ENCODE measurements around the gene CLDN11. TPM values are rescaled to one million over a fixed set of nuclear protein-coding genes. Genes with fewer than 3 reads are reported as not detected.

CLDN11 gene
- total RNA-seq, 1 experiment from 2014 or later, result 12.1 TPM

DNA sequence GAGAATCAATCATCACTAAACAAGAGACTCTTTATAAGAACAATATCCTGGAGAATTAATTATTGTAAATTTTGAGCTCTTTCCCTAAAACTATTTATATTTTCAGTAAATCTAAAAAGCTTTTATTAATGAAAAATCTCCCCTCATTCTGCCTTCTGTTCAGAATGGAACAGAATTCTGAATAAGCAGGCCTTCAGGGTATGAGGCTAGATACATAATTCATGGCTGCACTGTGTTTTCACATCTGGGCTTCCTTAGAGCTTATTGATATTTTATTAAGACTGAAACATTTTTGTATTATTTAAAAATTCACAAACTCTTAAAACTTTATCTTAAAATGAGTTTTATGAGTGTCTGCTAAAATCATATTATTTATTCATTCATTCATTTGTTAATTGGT is 24.8 kb downstream of the CLDN11 start (continued):
- TF ChIP-seq ATF1 (CRISPR knock-in tag; IDR thresholded peaks at IDR 0.05), result no peak
- TF ChIP-seq, protein P1, sequence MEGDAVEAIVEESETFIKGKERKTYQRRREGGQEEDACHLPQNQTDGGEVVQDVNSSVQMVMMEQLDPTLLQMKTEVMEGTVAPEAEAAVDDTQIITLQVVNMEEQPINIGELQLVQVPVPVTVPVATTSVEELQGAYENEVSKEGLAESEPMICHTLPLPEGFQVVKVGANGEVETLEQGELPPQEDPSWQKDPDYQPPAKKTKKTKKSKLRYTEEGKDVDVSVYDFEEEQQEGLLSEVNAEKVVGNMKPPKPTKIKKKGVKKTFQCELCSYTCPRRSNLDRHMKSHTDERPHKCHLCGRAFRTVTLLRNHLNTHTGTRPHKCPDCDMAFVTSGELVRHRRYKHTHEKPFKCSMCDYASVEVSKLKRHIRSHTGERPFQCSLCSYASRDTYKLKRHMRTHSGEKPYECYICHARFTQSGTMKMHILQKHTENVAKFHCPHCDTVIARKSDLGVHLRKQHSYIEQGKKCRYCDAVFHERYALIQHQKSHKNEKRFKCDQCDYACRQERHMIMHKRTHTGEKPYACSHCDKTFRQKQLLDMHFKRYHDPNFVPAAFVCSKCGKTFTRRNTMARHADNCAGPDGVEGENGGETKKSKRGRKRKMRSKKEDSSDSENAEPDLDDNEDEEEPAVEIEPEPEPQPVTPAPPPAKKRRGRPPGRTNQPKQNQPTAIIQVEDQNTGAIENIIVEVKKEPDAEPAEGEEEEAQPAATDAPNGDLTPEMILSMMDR (IDR thresholded peaks at IDR 0.05), result no peak
- TF ChIP-seq KAT7 (CRISPR knock-in tag; IDR thresholded peaks at IDR 0.05; ENCODE audit: borderline replicate concordance), result no peak
- TF ChIP-seq RELA (CRISPR knock-in tag; IDR thresholded peaks at IDR 0.05; ENCODE audit: borderline replicate concordance), result no peak
- TF ChIP-seq ZNF317 (CRISPR knock-in tag; IDR thresholded peaks at IDR 0.05; ENCODE audit: borderline replicate concordance, low read depth), result no peak
- TF ChIP-seq, protein P2, sequence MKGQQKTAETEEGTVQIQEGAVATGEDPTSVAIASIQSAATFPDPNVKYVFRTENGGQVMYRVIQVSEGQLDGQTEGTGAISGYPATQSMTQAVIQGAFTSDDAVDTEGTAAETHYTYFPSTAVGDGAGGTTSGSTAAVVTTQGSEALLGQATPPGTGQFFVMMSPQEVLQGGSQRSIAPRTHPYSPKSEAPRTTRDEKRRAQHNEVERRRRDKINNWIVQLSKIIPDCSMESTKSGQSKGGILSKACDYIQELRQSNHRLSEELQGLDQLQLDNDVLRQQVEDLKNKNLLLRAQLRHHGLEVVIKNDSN (CRISPR knock-in tag; IDR thresholded peaks at IDR 0.05), result no peak

DNA sequence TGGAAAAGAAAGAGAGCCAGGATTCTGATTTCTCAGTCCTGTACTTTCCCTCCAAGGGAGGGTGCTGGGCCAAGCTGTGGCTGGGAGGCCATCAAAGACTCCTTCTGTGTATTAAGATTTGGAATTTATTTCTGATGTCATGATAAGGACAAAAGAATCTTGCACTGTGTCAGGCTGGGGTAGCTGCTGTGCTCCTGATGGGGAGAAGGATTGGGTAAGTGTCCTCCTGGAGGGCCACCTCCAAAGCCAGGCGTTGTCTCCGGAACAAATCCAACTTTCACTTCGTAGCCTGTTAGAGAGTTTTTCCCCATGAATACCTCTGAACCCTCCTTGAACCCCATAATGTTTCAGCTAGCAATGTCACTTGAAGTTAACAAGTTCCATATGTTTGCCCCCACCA is 29.9 kb downstream of the CLDN11 start:
- H3K4me1 Mint-ChIP-seq, result peaks cover 5% of the 10 kb centered on the region
- no peak for TF ChIP-seq ZNF232 (CRISPR knock-in tag; IDR thresholded peaks at IDR 0.05)
- no peak for TF ChIP-seq ELF4 (CRISPR knock-in tag; IDR thresholded peaks at IDR 0.05; ENCODE audit: low read depth)
- H3K4me3 Mint-ChIP-seq, result no peak overlapping the region
- H3K36me3 Mint-ChIP-seq, result no peaks in the 10 kb centered on the region
- CTCF ChIA-PET, result interaction anchor here (0.7 kb wide), 1 partner anchor 35 kb away, joined by 4 read pairs; no protein-coding TSS in a partner anchor
- no peaks in the 10 kb centered on the region for H3K27me3 Mint-ChIP-seq (ENCODE audit: low read depth)
- DNase-seq (ENCODE audit: low spot score) (no peak), ATAC-seq (no peak)
- H3K27ac Mint-ChIP-seq, result no peak overlapping the region
- no peaks in the 10 kb centered on the region for H3K9me3 Mint-ChIP-seq
- POLR2A ChIA-PET, result no interaction called here

DNA sequence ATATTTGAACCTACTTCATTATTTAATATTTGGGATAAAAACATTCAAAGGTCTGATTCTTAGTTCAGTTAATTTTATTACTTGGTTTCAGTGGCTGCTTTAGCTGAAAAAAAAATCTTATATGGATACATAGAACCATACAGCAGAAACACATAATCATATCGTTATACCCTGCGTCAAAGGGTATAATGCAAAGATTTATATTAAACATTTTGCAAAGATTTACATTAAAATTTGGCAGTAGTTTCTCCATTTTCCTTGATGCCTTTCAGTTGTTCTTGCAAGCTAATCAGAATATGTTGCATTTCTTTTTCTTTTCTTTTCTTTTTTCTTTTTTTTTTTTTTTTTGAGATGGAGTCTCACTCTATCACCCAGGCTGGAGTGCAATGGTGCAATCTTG is 31.4 kb downstream of the CLDN11 start:
- DNase-seq (ENCODE audit: low spot score), result no peak
- no peaks in the 10 kb centered on the region; the same call in 1 of the 2 replicates for H3K27me3 Mint-ChIP-seq (ENCODE audit: low read depth)
- H3K9me3 Mint-ChIP-seq, result peaks cover 5% of the 10 kb centered on the region; the same call in 1 of the 2 replicates
- H3K36me3 Mint-ChIP-seq, result no peaks in the 10 kb centered on the region
- H3K4me1 Mint-ChIP-seq, result peaks cover 5% of the 10 kb centered on the region
- ChIA-PET POLR2A (no interaction called here), CTCF (interaction anchor here (0.8 kb wide), 1 partner anchor 16 kb away, joined by 4 read pairs; no protein-coding TSS in a partner anchor)
- no peak overlapping the region for H3K27ac Mint-ChIP-seq
- ATAC-seq, result no peak
- no peak overlapping the region for H3K4me3 Mint-ChIP-seq
- TF ChIP-seq, protein P3, sequence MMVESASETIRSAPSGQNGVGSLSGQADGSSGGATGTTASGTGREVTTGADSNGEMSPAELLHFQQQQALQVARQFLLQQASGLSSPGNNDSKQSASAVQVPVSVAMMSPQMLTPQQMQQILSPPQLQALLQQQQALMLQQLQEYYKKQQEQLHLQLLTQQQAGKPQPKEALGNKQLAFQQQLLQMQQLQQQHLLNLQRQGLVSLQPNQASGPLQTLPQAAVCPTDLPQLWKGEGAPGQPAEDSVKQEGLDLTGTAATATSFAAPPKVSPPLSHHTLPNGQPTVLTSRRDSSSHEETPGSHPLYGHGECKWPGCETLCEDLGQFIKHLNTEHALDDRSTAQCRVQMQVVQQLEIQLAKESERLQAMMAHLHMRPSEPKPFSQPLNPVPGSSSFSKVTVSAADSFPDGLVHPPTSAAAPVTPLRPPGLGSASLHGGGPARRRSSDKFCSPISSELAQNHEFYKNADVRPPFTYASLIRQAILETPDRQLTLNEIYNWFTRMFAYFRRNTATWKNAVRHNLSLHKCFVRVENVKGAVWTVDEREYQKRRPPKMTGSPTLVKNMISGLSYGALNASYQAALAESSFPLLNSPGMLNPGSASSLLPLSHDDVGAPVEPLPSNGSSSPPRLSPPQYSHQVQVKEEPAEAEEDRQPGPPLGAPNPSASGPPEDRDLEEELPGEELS (CRISPR knock-in tag; IDR thresholded peaks at IDR 0.05), result no peak
- TF ChIP-seq MXD4 (CRISPR knock-in tag; IDR thresholded peaks at IDR 0.05; ENCODE audit: borderline replicate concordance) (no peak), ZNF416 (CRISPR knock-in tag; IDR thresholded peaks at IDR 0.05) (no peak), GRHL2 (CRISPR knock-in tag; IDR thresholded peaks at IDR 0.05; ENCODE audit: insufficient replicate concordance, severe bottlenecking) (no peak), NFATC4 (CRISPR knock-in tag; IDR thresholded peaks at IDR 0.05) (no peak), ATF1 (CRISPR knock-in tag; IDR thresholded peaks at IDR 0.05) (no peak), CBFB (CRISPR knock-in tag; IDR thresholded peaks at IDR 0.05; ENCODE audit: low read depth) (no peak), ZNF121 (CRISPR knock-in tag; IDR thresholded peaks at IDR 0.05) (no peak), ZNF423 (CRISPR knock-in tag; IDR thresholded peaks at IDR 0.05) (no peak)
- TF ChIP-seq, protein P4, sequence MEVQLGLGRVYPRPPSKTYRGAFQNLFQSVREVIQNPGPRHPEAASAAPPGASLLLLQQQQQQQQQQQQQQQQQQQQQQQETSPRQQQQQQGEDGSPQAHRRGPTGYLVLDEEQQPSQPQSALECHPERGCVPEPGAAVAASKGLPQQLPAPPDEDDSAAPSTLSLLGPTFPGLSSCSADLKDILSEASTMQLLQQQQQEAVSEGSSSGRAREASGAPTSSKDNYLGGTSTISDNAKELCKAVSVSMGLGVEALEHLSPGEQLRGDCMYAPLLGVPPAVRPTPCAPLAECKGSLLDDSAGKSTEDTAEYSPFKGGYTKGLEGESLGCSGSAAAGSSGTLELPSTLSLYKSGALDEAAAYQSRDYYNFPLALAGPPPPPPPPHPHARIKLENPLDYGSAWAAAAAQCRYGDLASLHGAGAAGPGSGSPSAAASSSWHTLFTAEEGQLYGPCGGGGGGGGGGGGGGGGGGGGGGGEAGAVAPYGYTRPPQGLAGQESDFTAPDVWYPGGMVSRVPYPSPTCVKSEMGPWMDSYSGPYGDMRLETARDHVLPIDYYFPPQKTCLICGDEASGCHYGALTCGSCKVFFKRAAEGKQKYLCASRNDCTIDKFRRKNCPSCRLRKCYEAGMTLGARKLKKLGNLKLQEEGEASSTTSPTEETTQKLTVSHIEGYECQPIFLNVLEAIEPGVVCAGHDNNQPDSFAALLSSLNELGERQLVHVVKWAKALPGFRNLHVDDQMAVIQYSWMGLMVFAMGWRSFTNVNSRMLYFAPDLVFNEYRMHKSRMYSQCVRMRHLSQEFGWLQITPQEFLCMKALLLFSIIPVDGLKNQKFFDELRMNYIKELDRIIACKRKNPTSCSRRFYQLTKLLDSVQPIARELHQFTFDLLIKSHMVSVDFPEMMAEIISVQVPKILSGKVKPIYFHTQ (CRISPR knock-in tag; IDR thresholded peaks at IDR 0.05), result no peak
- TF ChIP-seq, protein P5, sequence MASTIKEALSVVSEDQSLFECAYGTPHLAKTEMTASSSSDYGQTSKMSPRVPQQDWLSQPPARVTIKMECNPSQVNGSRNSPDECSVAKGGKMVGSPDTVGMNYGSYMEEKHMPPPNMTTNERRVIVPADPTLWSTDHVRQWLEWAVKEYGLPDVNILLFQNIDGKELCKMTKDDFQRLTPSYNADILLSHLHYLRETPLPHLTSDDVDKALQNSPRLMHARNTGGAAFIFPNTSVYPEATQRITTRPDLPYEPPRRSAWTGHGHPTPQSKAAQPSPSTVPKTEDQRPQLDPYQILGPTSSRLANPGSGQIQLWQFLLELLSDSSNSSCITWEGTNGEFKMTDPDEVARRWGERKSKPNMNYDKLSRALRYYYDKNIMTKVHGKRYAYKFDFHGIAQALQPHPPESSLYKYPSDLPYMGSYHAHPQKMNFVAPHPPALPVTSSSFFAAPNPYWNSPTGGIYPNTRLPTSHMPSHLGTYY (CRISPR knock-in tag; IDR thresholded peaks at IDR 0.05), result no peak
- TF ChIP-seq, protein P6, sequence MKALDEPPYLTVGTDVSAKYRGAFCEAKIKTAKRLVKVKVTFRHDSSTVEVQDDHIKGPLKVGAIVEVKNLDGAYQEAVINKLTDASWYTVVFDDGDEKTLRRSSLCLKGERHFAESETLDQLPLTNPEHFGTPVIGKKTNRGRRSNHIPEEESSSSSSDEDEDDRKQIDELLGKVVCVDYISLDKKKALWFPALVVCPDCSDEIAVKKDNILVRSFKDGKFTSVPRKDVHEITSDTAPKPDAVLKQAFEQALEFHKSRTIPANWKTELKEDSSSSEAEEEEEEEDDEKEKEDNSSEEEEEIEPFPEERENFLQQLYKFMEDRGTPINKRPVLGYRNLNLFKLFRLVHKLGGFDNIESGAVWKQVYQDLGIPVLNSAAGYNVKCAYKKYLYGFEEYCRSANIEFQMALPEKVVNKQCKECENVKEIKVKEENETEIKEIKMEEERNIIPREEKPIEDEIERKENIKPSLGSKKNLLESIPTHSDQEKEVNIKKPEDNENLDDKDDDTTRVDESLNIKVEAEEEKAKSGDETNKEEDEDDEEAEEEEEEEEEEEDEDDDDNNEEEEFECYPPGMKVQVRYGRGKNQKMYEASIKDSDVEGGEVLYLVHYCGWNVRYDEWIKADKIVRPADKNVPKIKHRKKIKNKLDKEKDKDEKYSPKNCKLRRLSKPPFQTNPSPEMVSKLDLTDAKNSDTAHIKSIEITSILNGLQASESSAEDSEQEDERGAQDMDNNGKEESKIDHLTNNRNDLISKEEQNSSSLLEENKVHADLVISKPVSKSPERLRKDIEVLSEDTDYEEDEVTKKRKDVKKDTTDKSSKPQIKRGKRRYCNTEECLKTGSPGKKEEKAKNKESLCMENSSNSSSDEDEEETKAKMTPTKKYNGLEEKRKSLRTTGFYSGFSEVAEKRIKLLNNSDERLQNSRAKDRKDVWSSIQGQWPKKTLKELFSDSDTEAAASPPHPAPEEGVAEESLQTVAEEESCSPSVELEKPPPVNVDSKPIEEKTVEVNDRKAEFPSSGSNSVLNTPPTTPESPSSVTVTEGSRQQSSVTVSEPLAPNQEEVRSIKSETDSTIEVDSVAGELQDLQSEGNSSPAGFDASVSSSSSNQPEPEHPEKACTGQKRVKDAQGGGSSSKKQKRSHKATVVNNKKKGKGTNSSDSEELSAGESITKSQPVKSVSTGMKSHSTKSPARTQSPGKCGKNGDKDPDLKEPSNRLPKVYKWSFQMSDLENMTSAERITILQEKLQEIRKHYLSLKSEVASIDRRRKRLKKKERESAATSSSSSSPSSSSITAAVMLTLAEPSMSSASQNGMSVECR (CRISPR knock-in tag; IDR thresholded peaks at IDR 0.05; ENCODE audit: borderline replicate concordance), result no peak
- TF ChIP-seq, protein P7, sequence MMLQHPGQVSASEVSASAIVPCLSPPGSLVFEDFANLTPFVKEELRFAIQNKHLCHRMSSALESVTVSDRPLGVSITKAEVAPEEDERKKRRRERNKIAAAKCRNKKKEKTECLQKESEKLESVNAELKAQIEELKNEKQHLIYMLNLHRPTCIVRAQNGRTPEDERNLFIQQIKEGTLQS (CRISPR knock-in tag; conservative IDR thresholded peaks at IDR 0.05), result no peak

Measured in WTC11 (cell line).